SU-DHL-6 (cell line): ENCODE measurements around the gene RGS1.

ENCODE experiments used
- CTCF ChIP-seq: fragments of 200-600 bp; sonication (generic); IDR thresholded peaks from one replicate; pipeline ENCODE4 v1.5.1; 2017; ENCODE audit warnings: antibody characterized with exemption, mild to moderate bottlenecking, low read length, moderate library complexity; ENCODE audit not compliant: insufficient read depth, poor library complexity, severe bottlenecking
- EZH2phosphoT487 ChIP-seq: fragments of 200-600 bp; sonication (generic), shearing (Covaris generic); conservative IDR thresholded peaks from 2 replicates; pipeline ENCODE4 v1.6.1; 2018; ENCODE audit warnings: mild to moderate bottlenecking, antibody characterized with exemption, low read length, moderate library complexity, mixed read lengths

GRCh38 chr1:192561301-192561700 is 14.3 kb upstream of the RGS1 start:
- TF ChIP-seq CTCF: no peak
- TF ChIP-seq EZH2phosphoT487: no peak
